Progenitor cell of endocrine pancreas (in vitro differentiated cells): Measurements from ENCODE around the gene MAN1A1. TPM values are rescaled to one million over a fixed set of nuclear protein-coding genes. Genes with fewer than 3 reads are reported as not detected.
"Not testable (repeated sequence)": the region's sequence is repeated elsewhere in the genome, so short reads cannot be mapped to it uniquely, and the experiment has no call there.

Experiments used
- DNase-seq: peaks from one replicate; pipeline ENCODE4 v3.0.0; 2021; ENCODE audit warnings: low spot score; ENCODE audit not compliant: unreplicated experiment
- H3K27ac Mint-ChIP-seq: 2 replicates; pipeline ENCODE4 v1.8.0; 2021; ENCODE audit warnings: mild to moderate bottlenecking, moderate library complexity, mixed read lengths
- H3K27me3 Mint-ChIP-seq: 2 replicates; pipeline ENCODE4 v1.8.0; 2021; ENCODE audit warnings: mixed read lengths
- H3K36me3 Mint-ChIP-seq: 2 replicates; pipeline ENCODE4 v1.8.0; 2022; ENCODE audit warnings: mixed read lengths; ENCODE audit not compliant: insufficient read depth
- H3K4me1 Mint-ChIP-seq: 2 replicates; pipeline ENCODE4 v1.8.0; 2021; ENCODE audit warnings: low read depth, mixed read lengths
- H3K4me3 Mint-ChIP-seq: 2 replicates; pipeline ENCODE4 v1.8.0; 2021; ENCODE audit warnings: low read depth, mild to moderate bottlenecking, moderate library complexity, mixed read lengths
- H3K9me3 Mint-ChIP-seq: 2 replicates; pipeline ENCODE4 v1.8.0; 2021; ENCODE audit warnings: low read depth, mixed read lengths
- CTCF ChIP-seq: fragments of 200-600 bp; sonication (generic); IDR thresholded peaks from one replicate; pipeline ENCODE4 v1.5.0; 2021; ENCODE audit warnings: antibody characterized with exemption, mild to moderate bottlenecking; ENCODE audit not compliant: unreplicated experiment
- total RNA-seq: library from RNA; stranded (reverse); gene quantifications from 2 replicates; pipeline ENCODE4 v1.2.1, GENCODE V29; 2021

The MAN1A1 gene
- total RNA-seq, 1 donor from 2014 or later: 27.6 TPM

GRCh38 chr6:119170447-119171087, 179.0 kb downstream of the MAN1A1 start:
- Mint-ChIP-seq H3K9me3 (no peaks in the 10 kb centered on the region), H3K27ac (no peak overlapping the region), H3K36me3 (no peaks in the 10 kb centered on the region), H3K4me3 (no peak overlapping the region), H3K27me3 (no peaks in the 10 kb centered on the region), H3K4me1 (peaks cover 31% of the 10 kb centered on the region)
- no peak for DNase-seq
- TF ChIP-seq CTCF: no peak

GRCh38 chr6:119170103-119170446, 179.5 kb downstream of the MAN1A1 start:
- no peak for TF ChIP-seq CTCF
- H3K27me3 Mint-ChIP-seq: no peaks in the 10 kb centered on the region
- DNase-seq: no peak
- no peaks in the 10 kb centered on the region for H3K36me3 Mint-ChIP-seq
- H3K27ac Mint-ChIP-seq: no peak overlapping the region
- H3K9me3 Mint-ChIP-seq: no peaks in the 10 kb centered on the region
- no peak overlapping the region for H3K4me3 Mint-ChIP-seq
- H3K4me1 Mint-ChIP-seq: peaks cover 31% of the 10 kb centered on the region

GRCh38 chr6:119169355-119169754, 180.2 kb downstream of the MAN1A1 start:
- H3K27me3 Mint-ChIP-seq, H3K36me3 Mint-ChIP-seq, H3K9me3 Mint-ChIP-seq, DNase-seq, H3K4me3 Mint-ChIP-seq: not testable (repeated sequence)
- peak overlapping the region; percentile 62 for H3K27ac Mint-ChIP-seq
- peaks cover 31% of the 10 kb centered on the region for H3K4me1 Mint-ChIP-seq

GRCh38 chr6:119166024-119166784, 183.4 kb downstream of the MAN1A1 start:
- no peak overlapping the region for H3K27ac Mint-ChIP-seq
- H3K4me3 Mint-ChIP-seq: no peak overlapping the region
- H3K36me3 Mint-ChIP-seq: peaks cover 1% of the 10 kb centered on the region
- DNase-seq: no peak
- H3K4me1 Mint-ChIP-seq: peaks cover 20% of the 10 kb centered on the region
- no peaks in the 10 kb centered on the region for H3K27me3 Mint-ChIP-seq
- no peak for TF ChIP-seq CTCF
- peaks cover 3% of the 10 kb centered on the region for H3K9me3 Mint-ChIP-seq

- H3K27ac Mint-ChIP-seq: no peak overlapping the region
- peaks cover 8% of the 10 kb centered on the region for H3K4me1 Mint-ChIP-seq
- no peak overlapping the region for H3K4me3 Mint-ChIP-seq
- no peak for DNase-seq
- peaks cover 3% of the 10 kb centered on the region for H3K9me3 Mint-ChIP-seq
- H3K36me3 Mint-ChIP-seq: peaks cover 1% of the 10 kb centered on the region
- peaks cover 3% of the 10 kb centered on the region for H3K27me3 Mint-ChIP-seq
- TF ChIP-seq CTCF: no peak
These were observed 186.6 kb downstream of the MAN1A1 start for GRCh38 chr6:119163006-119163405.
